KMS-11 (cell line): ENCODE results near the gene AFMID.

Experiments
- H2AFZ ChIP-seq: fragments of 200-600 bp; sonication (generic); 2 replicates; pipeline ENCODE4 v1.6.1; 2016; ENCODE audit warnings: antibody characterized with exemption, mixed run types, low read depth
- H3K27ac ChIP-seq: fragments of 200-600 bp; sonication (generic); 2 replicates; pipeline ENCODE4 v1.6.1; 2016; ENCODE audit warnings: mild to moderate bottlenecking, mixed run types
- H3K27me3 ChIP-seq: fragments of 200-600 bp; sonication (generic); 2 replicates; pipeline ENCODE4 v1.6.1; 2017; ENCODE audit warnings: mild to moderate bottlenecking, low read depth, mixed run types, moderate library complexity; ENCODE audit not compliant: insufficient read depth
- H3K36me3 ChIP-seq: fragments of 200-600 bp; sonication (generic); 2 replicates; pipeline ENCODE4 v1.6.1; 2017; ENCODE audit warnings: mild to moderate bottlenecking, mixed run types; ENCODE audit not compliant: insufficient read depth
- H3K4me1 ChIP-seq: fragments of 200-600 bp; sonication (generic); 2 replicates; pipeline ENCODE4 v1.6.1; 2016; ENCODE audit warnings: mild to moderate bottlenecking, low read depth, mixed run types; ENCODE audit not compliant: poor library complexity, severe bottlenecking
- H3K4me2 ChIP-seq: fragments of 200-600 bp; sonication (generic); 2 replicates; pipeline ENCODE4 v1.7.0; 2016; ENCODE audit warnings: mild to moderate bottlenecking, mixed run types
- H3K4me3 ChIP-seq: fragments of 200-600 bp; sonication (generic); IDR thresholded peaks from 2 replicates; pipeline ENCODE4 v1.6.1; 2017; ENCODE audit warnings: low read depth, low read length, mixed read lengths; ENCODE audit not compliant: insufficient read depth
- H3K79me2 ChIP-seq: fragments of 200-600 bp; sonication (generic); 2 replicates; pipeline ENCODE4 v1.6.1; 2016; ENCODE audit warnings: low read depth, mixed run types; ENCODE audit not compliant: insufficient read depth
- H3K9ac ChIP-seq: fragments of 200-600 bp; sonication (generic); 2 replicates; pipeline ENCODE4 v1.6.1; 2016; ENCODE audit warnings: mild to moderate bottlenecking, mixed run types
- H4K20me1 ChIP-seq: fragments of 200-600 bp; sonication (generic); 2 replicates; pipeline ENCODE4 v1.6.1; 2016; ENCODE audit warnings: mild to moderate bottlenecking, mixed run types; ENCODE audit not compliant: insufficient read depth
- TF ChIP-seq, protein P1 (sequence below): fragments of 200-600 bp; sonication (generic); conservative IDR thresholded peaks from 2 replicates; pipeline ENCODE4 v1.6.1; 2017; ENCODE audit warnings: low read depth, mild to moderate bottlenecking, antibody characterized with exemption, low read length, moderate library complexity, mixed read lengths

Gene AFMID

GRCh38 chr17:78172249-78173051 lies 14.7 kb upstream of the AFMID start:
- peak overlapping the region; percentile 8; the same call in 1 of the 2 replicates for H3K9ac ChIP-seq

DNA sequence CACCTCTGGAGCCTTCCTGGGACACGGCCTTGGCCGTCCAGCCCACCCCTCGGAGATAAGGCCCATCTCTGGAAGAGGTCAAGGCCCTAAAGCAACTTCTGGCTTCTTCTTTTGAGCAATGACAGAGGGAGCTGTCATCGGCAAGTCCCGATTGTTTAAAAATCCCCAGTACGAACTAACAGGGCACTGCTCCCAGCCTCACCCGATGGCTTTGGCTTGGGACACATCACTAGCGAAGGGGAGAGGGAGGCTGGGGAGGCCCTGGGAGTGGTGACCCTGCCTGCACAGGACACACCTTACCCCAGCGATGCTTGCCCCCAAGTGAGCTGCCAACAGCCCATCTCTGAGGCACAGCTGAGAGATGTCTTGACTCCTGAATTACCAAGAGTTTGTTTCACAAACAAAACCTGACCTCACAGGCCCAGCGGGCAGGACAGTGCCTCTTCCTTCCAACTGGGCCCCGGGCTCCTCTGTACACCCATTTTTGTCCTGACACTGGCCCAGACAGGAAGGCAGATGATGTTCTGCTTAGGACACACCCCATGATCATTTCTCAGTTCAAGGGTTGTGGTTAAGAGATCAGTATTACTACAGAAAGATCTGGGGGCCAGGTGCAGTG lies 14.0 kb upstream of the AFMID start:
- no peaks in the 10 kb centered on the region for H3K27me3 ChIP-seq
- H4K20me1 ChIP-seq: no peaks in the 10 kb centered on the region
- H3K4me3 ChIP-seq: no peak overlapping the region
- H3K4me2 ChIP-seq: peak overlapping the region; percentile 50
- peak overlapping the region; percentile 8; the same call in 1 of the 2 replicates for H3K9ac ChIP-seq
- TF ChIP-seq, protein P1, sequence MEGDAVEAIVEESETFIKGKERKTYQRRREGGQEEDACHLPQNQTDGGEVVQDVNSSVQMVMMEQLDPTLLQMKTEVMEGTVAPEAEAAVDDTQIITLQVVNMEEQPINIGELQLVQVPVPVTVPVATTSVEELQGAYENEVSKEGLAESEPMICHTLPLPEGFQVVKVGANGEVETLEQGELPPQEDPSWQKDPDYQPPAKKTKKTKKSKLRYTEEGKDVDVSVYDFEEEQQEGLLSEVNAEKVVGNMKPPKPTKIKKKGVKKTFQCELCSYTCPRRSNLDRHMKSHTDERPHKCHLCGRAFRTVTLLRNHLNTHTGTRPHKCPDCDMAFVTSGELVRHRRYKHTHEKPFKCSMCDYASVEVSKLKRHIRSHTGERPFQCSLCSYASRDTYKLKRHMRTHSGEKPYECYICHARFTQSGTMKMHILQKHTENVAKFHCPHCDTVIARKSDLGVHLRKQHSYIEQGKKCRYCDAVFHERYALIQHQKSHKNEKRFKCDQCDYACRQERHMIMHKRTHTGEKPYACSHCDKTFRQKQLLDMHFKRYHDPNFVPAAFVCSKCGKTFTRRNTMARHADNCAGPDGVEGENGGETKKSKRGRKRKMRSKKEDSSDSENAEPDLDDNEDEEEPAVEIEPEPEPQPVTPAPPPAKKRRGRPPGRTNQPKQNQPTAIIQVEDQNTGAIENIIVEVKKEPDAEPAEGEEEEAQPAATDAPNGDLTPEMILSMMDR: no peak; the same call in 1 of the 2 replicates
- peaks cover 48% of the 10 kb centered on the region for H3K79me2 ChIP-seq
- H3K36me3 ChIP-seq: peaks cover 9% of the 10 kb centered on the region; the same call in 1 of the 2 replicates
- H3K4me1 ChIP-seq: peaks cover 85% of the 10 kb centered on the region
- H3K27ac ChIP-seq: peak overlapping the region; percentile 72
- H2AFZ ChIP-seq: no peak overlapping the region

More at GRCh38 chr17:78172249-78173051, 14.7 kb upstream of the AFMID start:
- H3K36me3 ChIP-seq: peaks cover 9% of the 10 kb centered on the region; the same call in 1 of the 2 replicates
- H3K4me2 ChIP-seq: peak overlapping the region; percentile 50
- TF ChIP-seq, protein P1: no peak
- no peak overlapping the region for H3K4me3 ChIP-seq
- H4K20me1 ChIP-seq: no peaks in the 10 kb centered on the region
- H3K4me1 ChIP-seq: peaks cover 85% of the 10 kb centered on the region
- no peak overlapping the region for H2AFZ ChIP-seq
- H3K27ac ChIP-seq: peak overlapping the region; percentile 72
- H3K79me2 ChIP-seq: peaks cover 53% of the 10 kb centered on the region
- H3K27me3 ChIP-seq: no peaks in the 10 kb centered on the region

- Histone ChIP-seq H3K27me3 (no peaks in the 10 kb centered on the region), H3K9ac (peak overlapping the region; percentile 17; the same call in 1 of the 2 replicates), H3K27ac (peak overlapping the region; percentile 72), H4K20me1 (no peaks in the 10 kb centered on the region), H3K4me3 (no peak overlapping the region), H2AFZ (no peak overlapping the region), H3K4me1 (peaks cover 94% of the 10 kb centered on the region), H3K36me3 (peaks cover 9% of the 10 kb centered on the region; the same call in 1 of the 2 replicates), H3K4me2 (peak overlapping the region; percentile 50), H3K79me2 (peaks cover 42% of the 10 kb centered on the region)
- TF ChIP-seq, protein P1: peak; percentile 9; the same call in 1 of the 2 replicates
Measured at GRCh38 chr17:78174346-78174869, 12.8 kb upstream of the AFMID start.

- peaks cover 42% of the 10 kb centered on the region for H3K79me2 ChIP-seq
- no peaks in the 10 kb centered on the region for H3K27me3 ChIP-seq
- peaks cover 9% of the 10 kb centered on the region; the same call in 1 of the 2 replicates for H3K36me3 ChIP-seq
- no peaks in the 10 kb centered on the region for H4K20me1 ChIP-seq
- no peak overlapping the region for H2AFZ ChIP-seq
- TF ChIP-seq, protein P1: peak; percentile 11; the same call in 1 of the 2 replicates
- H3K4me1 ChIP-seq: peaks cover 95% of the 10 kb centered on the region
- peak overlapping the region; percentile 50 for H3K4me2 ChIP-seq
- no peak overlapping the region for H3K4me3 ChIP-seq
- H3K9ac ChIP-seq: peak overlapping the region; percentile 17; the same call in 1 of the 2 replicates
- peak overlapping the region; percentile 72 for H3K27ac ChIP-seq
Measured at GRCh38 chr17:78174870-78175642, 12.1 kb upstream of the AFMID start.
